ENCODE data around the gene GBP7. TPM values are rescaled to one million over a fixed set of nuclear protein-coding genes. Genes with fewer than 3 reads are reported as not detected.
A peak's percentile ranks its signal among the peaks of the same experiment; 100 is the strongest.

GBP7 gene
- polyA plus RNA-seq, 3 donors = not detected

DNA sequence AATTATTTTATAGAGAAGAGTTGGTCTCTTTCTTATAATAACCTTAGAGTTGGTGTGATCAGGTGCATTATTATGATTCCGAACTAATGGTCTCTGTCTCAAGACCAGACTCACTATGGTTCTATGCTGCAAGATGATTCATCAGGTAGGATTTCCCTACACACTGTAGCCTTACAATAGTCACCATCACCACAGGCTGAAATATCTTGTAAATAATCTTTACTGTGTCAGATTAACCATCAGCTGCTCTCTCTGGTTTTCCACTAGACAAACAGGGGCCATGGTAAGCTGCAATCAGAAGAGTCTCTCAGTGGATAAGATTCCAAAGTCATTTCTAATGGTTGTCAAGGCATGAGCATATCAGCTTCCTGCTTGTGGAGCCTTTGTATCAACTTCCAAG lies 27.4 kb upstream of the GBP7 start:
- Histone ChIP-seq H3K4me3 (replicated peaks in 1 of 3; ENCODE audit: low read depth in 2 of 3, low read length in 3 of 3) (no peak overlapping the region), H3K79me2 (ENCODE audit: insufficient read depth, low read length) (no peaks in the 10 kb centered on the region), H3K27ac (ENCODE audit: low read depth in 1 of 2, low read length in 2 of 2) (no peak overlapping the region), H3K36me3 (replicated peaks in 1 of 2; ENCODE audit: control insufficient read depth in 1 of 2, insufficient read depth in 2 of 2, low read length in 2 of 2) (peaks cover 0 to 7% of the 10 kb centered on the region in 2 donors), H3K9me3 (replicated peaks in 1 of 2; ENCODE audit: control insufficient read depth in 1 of 2, insufficient read depth in 1 of 2, low read length in 2 of 2) (peaks cover 12 to 24% of the 10 kb centered on the region in 2 donors), H3K4me2 (replicated peaks; ENCODE audit: extremely low read depth, low read length, poor library complexity, severe bottlenecking) (no peak overlapping the region), H3K9ac (ENCODE audit: insufficient read depth, low read length, poor library complexity, severe bottlenecking) (no peak overlapping the region), H4K20me1 (ENCODE audit: insufficient read depth, low read length) (no peaks in the 10 kb centered on the region), H3K27me3 (ENCODE audit: control insufficient read depth in 2 of 2, insufficient read depth in 2 of 2, low read length in 2 of 2) (no peaks in the 10 kb centered on the region), H2AFZ (ENCODE audit: insufficient read depth, low read depth, low read length, poor library complexity, severe bottlenecking) (no peak overlapping the region), H3K4me1 (ENCODE audit: control insufficient read depth in 1 of 2, insufficient read depth in 2 of 2, low read length in 2 of 2) (peaks cover 6 to 15% of the 10 kb centered on the region in 2 donors)
- Mint-ChIP-seq H3K9me3 (peaks cover 10 to 31% (median 29%) of the 10 kb centered on the region in 7 donors), H3K36me3 (no peaks in the 10 kb centered on the region), H3K4me3 (no peak overlapping the region), H3K27ac (no peak overlapping the region), H3K4me1 (peaks cover 20% of the 10 kb centered on the region), H3K27me3 (ENCODE audit: low read depth in 3 of 3) (peaks cover 0 to 3% (median under 1%) of the 10 kb centered on the region in 3 donors)
- TF ChIP-seq, protein P1, sequence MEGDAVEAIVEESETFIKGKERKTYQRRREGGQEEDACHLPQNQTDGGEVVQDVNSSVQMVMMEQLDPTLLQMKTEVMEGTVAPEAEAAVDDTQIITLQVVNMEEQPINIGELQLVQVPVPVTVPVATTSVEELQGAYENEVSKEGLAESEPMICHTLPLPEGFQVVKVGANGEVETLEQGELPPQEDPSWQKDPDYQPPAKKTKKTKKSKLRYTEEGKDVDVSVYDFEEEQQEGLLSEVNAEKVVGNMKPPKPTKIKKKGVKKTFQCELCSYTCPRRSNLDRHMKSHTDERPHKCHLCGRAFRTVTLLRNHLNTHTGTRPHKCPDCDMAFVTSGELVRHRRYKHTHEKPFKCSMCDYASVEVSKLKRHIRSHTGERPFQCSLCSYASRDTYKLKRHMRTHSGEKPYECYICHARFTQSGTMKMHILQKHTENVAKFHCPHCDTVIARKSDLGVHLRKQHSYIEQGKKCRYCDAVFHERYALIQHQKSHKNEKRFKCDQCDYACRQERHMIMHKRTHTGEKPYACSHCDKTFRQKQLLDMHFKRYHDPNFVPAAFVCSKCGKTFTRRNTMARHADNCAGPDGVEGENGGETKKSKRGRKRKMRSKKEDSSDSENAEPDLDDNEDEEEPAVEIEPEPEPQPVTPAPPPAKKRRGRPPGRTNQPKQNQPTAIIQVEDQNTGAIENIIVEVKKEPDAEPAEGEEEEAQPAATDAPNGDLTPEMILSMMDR (IDR thresholded peaks at IDR 0.05) = no peak
- intact Hi-C loops (cut with micrococcal nuclease) = no loop called here
- no peak for DNase-seq
- no CpG with 5 or more reads among the region's 1 CpG for WGBS (ENCODE audit: insufficient coverage)

DNA sequence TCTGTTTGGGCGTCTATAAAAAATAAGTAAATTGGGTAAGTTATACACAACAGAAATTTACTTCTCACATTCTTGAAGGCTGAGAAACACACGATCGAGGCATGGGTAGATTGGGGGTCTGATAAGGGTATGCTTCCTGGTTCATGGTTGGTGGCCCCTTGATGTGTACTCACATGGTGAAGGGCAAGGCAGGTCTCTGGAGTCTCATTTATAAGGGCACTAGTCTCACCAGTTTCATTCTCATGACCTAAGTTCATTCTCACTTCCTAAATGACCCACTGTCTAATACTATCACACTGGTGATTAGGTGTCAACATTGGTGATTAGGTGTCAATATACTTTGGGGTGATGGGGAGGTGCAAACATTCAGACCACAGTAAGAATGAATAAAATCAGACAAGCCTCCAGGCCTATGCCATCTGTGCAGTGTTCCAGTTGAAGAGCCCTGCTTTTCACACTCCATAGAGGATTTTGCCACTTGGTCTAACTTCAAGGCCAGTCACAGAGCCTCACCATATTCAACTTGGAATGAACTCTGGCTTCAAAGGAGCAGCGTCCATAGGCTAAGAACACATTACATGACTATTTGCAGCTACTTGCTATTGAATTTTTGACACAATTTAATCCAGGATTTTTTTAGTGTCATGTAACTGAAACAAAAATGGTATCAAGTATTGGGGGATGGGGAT lies 25.4 kb upstream of the GBP7 start:
- WGBS (ENCODE audit: insufficient coverage) = no CpG with 5 or more reads among the region's 4 CpGs
- Mint-ChIP-seq H3K9me3 (peaks cover 7 to 24% (median 21%) of the 10 kb centered on the region in 7 donors), H3K4me3 (no peak overlapping the region), H3K27me3 (ENCODE audit: low read depth in 3 of 3) (peaks cover 8 to 18% (median 11%) of the 10 kb centered on the region in 3 donors), H3K4me1 (peaks cover 38% of the 10 kb centered on the region), H3K36me3 (peaks cover 2 to 9% of the 10 kb centered on the region in 2 donors), H3K27ac (peak overlapping the region in 4 of 7 donors; percentile 15 to 72 (median 30))
- H3K27me3 ChIP-seq (ENCODE audit: control insufficient read depth in 2 of 2, insufficient read depth in 2 of 2, low read length in 2 of 2) = peaks cover 0 to 12% of the 10 kb centered on the region in 2 donors
- no peaks in the 10 kb centered on the region for H4K20me1 ChIP-seq (ENCODE audit: insufficient read depth, low read length)
- H3K27ac ChIP-seq (ENCODE audit: low read depth in 1 of 2, low read length in 2 of 2) = no peak overlapping the region
- intact Hi-C loops (cut with micrococcal nuclease) = no loop called here
- no peak overlapping the region for H2AFZ ChIP-seq (ENCODE audit: insufficient read depth, low read depth, low read length, poor library complexity, severe bottlenecking)
- no peaks in the 10 kb centered on the region for H3K79me2 ChIP-seq (ENCODE audit: insufficient read depth, low read length)
- no peak overlapping the region for H3K4me2 ChIP-seq (replicated peaks; ENCODE audit: extremely low read depth, low read length, poor library complexity, severe bottlenecking)
- H3K4me1 ChIP-seq (ENCODE audit: control insufficient read depth in 1 of 2, insufficient read depth in 2 of 2, low read length in 2 of 2) = peaks cover 14 to 23% of the 10 kb centered on the region in 2 donors
- H3K9me3 ChIP-seq (replicated peaks in 1 of 2; ENCODE audit: control insufficient read depth in 1 of 2, insufficient read depth in 1 of 2, low read length in 2 of 2) = peaks cover 9 to 14% of the 10 kb centered on the region in 2 donors
- H3K9ac ChIP-seq (ENCODE audit: insufficient read depth, low read length, poor library complexity, severe bottlenecking) = no peak overlapping the region
- TF ChIP-seq, protein P1 (IDR thresholded peaks at IDR 0.05) = no peak
- DNase-seq = no peak
- H3K4me3 ChIP-seq (replicated peaks in 1 of 3; ENCODE audit: low read depth in 2 of 3, low read length in 3 of 3) = no peak overlapping the region
- peaks cover 0 to 7% of the 10 kb centered on the region in 2 donors for H3K36me3 ChIP-seq (replicated peaks in 1 of 2; ENCODE audit: control insufficient read depth in 1 of 2, insufficient read depth in 2 of 2, low read length in 2 of 2)
